ENCODE results near the gene SETDB2.

The SETDB2 gene

GRCh38 chr13:49443704-49444523, at the start of gene SETDB2, which contains the start of gene CAB39L:
Gene SETDB2 (plus strand): TSS chr13:49444274. CDS start chr13:49451894, 7,620 bp downstream.
Gene CAB39L (minus strand): TSS chr13:49444064. CDS start chr13:49382910, 61,154 bp downstream.
- peak; percentile 93 to 94 for DNase-seq

DNA sequence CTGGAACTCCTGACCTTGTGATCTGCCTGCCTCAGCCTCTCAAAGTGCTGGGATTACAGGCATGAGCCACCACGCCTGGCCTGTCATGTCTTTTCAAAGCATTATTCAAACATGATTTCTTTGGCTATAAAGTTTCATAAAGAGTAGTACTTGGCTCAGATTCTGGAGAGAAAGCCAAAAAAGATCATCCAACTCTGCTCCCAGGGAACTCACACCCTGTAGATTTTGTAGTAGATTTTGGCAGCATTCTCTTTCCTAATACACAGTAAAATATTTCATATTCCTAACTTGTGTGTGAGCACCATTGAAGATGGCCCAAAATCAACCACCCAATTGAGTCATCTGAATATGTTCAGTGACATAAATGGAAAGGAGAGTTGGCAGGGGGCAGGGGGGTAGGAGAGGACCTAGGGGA, 48.6 kb upstream of the SETDB2 start:
- no peak for DNase-seq

DNA sequence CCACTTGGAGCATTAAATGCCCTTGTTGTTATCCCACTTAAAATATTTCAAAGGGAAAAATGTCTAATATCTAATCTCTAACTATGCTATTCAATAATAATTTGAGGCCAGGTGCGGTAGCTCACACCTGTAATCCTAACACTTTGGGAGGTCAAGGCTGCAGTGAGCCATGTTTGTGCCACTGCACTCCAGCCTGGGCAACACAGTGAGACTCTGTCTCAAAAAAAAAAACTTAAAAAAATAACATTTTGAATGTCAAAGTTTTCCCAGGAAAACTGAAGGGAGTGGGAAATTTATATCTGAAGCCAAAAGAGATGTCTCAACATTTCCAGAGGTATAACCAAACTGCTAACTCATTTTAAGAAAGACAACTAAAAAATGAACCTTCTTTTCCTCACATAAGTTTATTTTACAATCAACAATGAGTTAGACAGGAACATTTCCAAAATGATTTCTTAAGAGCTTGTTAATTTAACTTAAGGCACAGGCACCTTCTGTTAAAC, 48.1 kb upstream of the SETDB2 start:
- no peak for DNase-seq

- no peak for DNase-seq
These were observed 44.1 kb upstream of the SETDB2 start for GRCh38 chr13:49399801-49400472.

DNA sequence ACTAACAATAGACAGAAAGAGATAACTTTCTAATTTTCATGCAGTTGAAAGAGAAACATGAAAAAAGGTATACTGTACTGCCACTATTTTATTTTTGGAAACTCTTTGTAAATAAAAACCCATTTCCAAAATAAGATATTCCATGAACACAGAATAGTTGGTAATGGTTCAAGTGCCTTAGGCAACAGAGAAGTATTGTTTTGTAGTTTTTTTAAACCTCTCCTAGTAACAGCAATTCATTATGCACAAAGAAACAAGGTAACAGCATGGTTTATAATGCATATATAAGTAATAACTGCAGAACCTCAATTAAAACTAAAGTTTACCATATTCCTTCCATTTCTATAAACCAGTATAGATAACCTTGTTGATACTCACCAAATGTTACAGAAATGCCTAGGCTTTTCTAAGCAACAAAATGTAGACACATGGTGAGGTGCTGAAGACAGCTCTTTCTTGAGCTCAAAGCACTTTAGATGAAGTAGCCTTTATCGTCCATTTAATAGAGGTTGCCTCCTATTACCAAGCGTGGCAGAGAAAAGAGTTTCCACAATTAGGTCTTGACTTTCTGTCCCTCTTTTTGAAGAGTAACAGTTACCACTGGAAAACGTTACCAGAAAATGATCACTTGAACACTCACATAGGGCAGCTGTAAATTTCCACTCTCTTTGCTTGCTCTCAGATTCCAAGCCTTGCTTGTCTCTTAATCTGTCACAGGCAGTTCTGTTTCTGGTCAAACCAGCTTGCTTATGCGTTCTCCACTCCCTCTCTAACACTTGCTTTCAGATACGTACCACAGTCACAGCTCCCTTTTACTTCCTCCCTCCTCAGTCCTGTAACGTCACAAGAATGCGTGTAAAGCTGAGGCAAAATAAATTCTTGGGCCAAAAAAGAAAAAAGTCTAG, 43.1 kb upstream of the SETDB2 start:
- DNase-seq: no peak

- DNase-seq: no peak
These were observed 39.9 kb upstream of the SETDB2 start for GRCh38 chr13:49403996-49404702.

- DNase-seq: no peak
These were observed 39.4 kb upstream of the SETDB2 start for GRCh38 chr13:49404703-49405020.

GRCh38 chr13:49407068-49407467, 37.0 kb upstream of the SETDB2 start:
- no peak for DNase-seq

- no peak for DNase-seq
These were observed 36.1 kb upstream of the SETDB2 start for GRCh38 chr13:49407936-49408335.

GRCh38 chr13:49409008-49409407, 35.1 kb upstream of the SETDB2 start:
- no peak for DNase-seq

GRCh38 chr13:49410006-49410405, 34.1 kb upstream of the SETDB2 start:
- no peak for DNase-seq

GRCh38 chr13:49410477-49410876, 33.6 kb upstream of the SETDB2 start:
- no peak for DNase-seq

DNA sequence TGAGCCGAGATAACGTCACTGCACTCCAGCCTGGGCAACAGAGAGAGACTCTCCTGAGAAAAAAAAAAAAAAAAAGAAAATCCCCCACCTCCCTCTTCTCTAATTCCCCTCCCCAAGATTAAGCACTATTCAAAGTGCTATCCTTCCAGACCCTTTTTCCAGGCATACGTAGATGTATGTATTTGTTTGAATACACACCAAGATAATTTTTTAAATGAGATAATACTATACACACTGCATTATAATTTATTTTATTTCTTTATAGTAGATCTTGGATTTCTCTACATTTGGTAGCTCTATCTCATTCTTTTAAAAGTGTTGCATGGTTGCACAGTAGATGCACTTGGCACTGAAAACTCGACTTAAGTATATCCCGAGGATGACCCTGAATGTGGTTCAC, 32.7 kb upstream of the SETDB2 start:
- no peak for DNase-seq

DNA sequence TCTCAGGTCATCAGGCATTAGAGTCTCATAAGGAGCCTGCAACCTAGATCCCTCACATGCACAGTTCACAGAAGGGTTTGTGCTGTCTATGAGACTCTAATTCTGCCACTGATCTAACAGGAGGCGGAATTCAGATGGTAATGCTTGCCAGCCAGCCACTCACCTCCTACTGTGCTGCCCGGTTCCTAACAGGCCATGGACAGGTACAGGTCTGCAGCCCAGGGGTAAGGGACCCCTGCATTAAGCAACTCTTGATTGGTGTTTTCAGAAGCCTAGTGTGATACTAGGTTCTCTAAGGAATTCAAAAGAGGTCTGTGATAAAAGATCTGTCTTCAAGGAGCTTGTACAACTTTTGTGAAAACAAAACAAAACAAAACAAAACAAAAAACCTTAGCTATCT, 31.3 kb upstream of the SETDB2 start:
- DNase-seq: no peak

- DNase-seq: no peak
These were observed 26.9 kb upstream of the SETDB2 start for GRCh38 chr13:49417161-49417560.

DNA sequence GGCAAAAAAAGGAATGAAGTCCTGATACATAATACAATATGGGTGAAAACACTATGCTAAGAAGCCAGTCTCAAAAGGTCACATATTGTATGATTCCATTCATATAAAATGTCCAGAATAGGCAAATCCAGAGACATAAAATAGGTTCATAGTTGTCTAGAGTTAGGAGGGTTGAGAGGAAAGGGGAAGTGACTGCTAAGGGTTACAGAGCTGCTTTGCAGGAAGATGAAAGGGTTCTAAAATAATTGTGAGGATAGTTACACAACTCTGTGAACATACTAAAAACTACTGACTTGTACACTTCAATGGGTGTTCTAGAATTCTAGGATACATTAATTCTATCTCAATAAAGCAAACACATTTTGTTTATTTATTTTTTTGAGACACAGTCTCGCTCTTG, 25.9 kb upstream of the SETDB2 start:
- no peak for DNase-seq

DNA sequence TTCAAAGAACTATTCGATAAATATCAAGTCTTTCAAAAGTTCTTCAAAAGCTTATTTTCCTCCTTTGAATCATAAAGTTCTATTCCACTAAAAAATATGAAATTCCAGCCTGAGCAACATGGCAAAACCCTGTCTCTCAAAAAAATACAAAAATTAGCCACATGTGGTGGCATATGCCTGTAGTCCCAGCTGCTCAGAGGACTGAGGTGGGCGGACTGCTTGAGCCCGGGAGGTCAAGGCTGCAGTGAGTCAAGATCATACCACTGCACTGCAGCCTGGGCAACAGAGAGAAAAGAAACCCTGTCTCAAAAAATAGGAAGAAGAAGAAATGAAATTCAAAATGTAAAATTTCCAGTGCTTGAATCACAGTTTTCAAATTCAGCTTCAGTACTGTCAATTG, 24.8 kb upstream of the SETDB2 start:
- no peak for DNase-seq

GRCh38 chr13:49421391-49421790, 22.7 kb upstream of the SETDB2 start:
- no peak for DNase-seq

DNA sequence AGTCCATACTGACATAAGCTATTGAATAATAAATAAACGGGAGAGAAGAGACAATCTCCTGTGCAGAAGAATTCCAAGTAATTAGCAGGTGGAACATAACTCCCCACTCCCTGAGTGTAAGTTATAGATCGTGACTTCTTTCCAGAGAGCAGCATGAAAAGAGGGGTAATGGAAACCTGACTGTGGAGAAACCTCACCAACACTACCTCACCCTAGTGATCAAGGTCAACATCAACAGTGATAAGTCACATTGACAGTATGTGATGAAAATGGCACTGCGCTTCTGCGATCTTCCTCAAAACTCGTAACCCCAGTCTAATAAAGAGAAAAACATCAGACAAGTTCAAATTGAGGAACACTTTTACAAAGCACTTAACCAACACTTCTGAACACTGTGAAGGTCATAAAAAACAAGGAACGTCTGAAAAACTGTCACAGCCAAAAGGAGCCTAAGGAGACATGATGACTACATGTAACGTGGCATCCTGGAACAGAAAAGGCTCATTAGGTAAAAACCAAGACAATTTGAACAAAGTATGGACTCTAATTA, 20.0 kb upstream of the SETDB2 start:
- no peak for DNase-seq

- DNase-seq: no peak
These were observed 15.9 kb upstream of the SETDB2 start for GRCh38 chr13:49428041-49428763.

DNA sequence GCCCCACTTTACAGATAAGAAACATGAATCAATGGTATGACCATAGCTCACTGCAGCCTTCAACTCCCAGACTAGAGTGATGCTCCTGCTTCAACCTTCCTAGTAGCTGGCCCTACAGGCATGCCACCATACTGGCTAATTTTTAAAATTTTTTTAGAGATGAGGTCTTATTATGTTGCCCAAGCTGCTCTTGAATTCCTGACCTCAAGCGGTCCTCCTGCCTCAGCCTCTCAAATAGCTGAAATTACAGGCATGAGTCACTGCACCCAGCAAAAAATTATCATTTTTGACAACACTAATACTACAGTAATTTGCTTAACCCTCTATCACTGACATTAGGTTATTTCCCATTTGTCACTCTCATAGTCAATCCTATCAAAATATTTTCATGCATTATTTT, 15.0 kb upstream of the SETDB2 start:
- no peak for DNase-seq

DNA sequence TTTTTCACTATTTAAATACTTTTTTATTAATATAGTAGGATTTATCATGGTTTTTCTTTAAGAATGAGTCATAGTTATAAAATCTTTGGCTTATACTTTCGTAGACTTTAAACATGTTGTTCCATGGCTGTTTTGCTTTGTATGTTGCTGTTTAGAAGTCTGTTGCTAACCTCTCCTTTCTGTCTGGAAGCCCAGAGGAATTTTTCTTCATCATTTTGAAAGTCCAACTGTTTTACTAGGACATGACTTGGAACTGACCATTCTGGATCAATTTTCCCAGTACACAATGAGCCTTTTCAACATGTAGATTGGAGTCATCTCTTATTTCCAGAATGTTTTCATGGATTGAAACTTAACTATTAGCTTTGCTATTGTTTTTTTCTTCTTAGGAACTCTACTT, 8.1 kb upstream of the SETDB2 start:
- DNase-seq: no peak
